ENCODE measurements around the gene TRIM39.
"Not testable (repeated sequence)": the region's sequence is repeated elsewhere in the genome, so short reads cannot be mapped to it uniquely, and the experiment has no call there.

Gene TRIM39

GRCh38 chr6:30326526-30327231, at the start of gene TRIM39:
Gene TRIM39, plus strand, starts transcription at chr6:30326927. Its CDS starts 2,391 bp downstream, at chr6:30329318.
- Histone ChIP-seq H3K9me3 (ENCODE audit: control insufficient read depth, insufficient read depth, low read length) (no peaks in the 10 kb centered on the region), H3K4me1 (ENCODE audit: control insufficient read depth, insufficient read depth, low read length) (peaks cover 33% of the 10 kb centered on the region), H3K36me3 (ENCODE audit: control insufficient read depth, insufficient read depth, low read length) (peaks cover 31% of the 10 kb centered on the region), H3K4me3 (ENCODE audit: low read depth, low read length) (peak within 1 kb of the TSS; percentile 80), H3K9ac (ENCODE audit: low read depth, low read length) (peak within 1 kb of the TSS; percentile 90), H3K27me3 (ENCODE audit: control insufficient read depth, insufficient read depth, low read length) (no peaks in the 10 kb centered on the region), H3K27ac (ENCODE audit: low read depth, low read length) (peak within 1 kb of the TSS; percentile 98)

DNA sequence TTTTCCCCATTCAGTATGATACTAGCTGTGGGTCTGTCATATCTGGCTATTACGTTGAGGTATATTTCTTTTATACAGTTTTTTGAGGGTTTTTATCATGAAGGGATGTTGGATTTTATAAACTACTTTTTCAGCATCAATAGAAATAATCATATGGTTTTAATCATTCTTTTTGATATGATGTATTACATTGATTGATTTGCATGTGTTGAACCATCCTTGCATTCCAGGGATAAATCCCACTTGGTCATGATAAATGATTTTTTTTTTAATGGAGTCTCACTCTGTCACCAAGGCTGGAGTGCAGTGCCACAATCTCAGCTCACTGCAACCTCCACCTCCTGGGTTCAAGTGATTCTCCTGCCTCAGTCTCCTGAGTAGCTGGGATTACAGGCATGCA, 45.7 kb upstream of the TRIM39 start:
- not testable (repeated sequence) for H3K4me3 ChIP-seq (ENCODE audit: low read depth, low read length); H3K27ac ChIP-seq (ENCODE audit: low read depth, low read length); H3K4me1 ChIP-seq (ENCODE audit: control insufficient read depth, insufficient read depth, low read length); H3K9ac ChIP-seq (ENCODE audit: low read depth, low read length); H3K27me3 ChIP-seq (ENCODE audit: control insufficient read depth, insufficient read depth, low read length); H3K36me3 ChIP-seq (ENCODE audit: control insufficient read depth, insufficient read depth, low read length)
- H3K9me3 ChIP-seq (ENCODE audit: control insufficient read depth, insufficient read depth, low read length) = peaks cover 79% of the 10 kb centered on the region

DNA sequence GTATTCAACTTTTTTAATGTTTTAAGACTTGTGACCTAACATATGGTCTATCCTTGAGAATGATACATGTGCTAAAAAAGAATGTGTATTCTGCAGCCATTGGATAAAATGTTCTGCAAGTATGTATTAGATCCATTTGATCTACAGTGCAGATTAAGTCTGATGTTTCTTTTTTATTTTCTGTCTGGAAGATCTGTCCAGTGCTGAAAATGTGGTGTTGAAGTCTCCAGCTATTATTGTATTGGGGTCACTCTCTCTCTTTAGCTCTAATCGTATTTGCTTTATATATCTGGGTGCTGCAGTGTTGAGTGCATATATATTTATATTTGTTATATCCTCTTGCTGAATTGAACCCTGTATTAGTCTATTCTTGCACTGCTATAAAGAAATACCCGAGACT, 44.2 kb upstream of the TRIM39 start:
- Histone ChIP-seq H3K9ac (ENCODE audit: low read depth, low read length) (no peak overlapping the region), H3K27ac (ENCODE audit: low read depth, low read length) (no peak overlapping the region), H3K4me3 (ENCODE audit: low read depth, low read length) (no peak overlapping the region), H3K27me3 (ENCODE audit: control insufficient read depth, insufficient read depth, low read length) (no peaks in the 10 kb centered on the region), H3K36me3 (ENCODE audit: control insufficient read depth, insufficient read depth, low read length) (no peaks in the 10 kb centered on the region), H3K9me3 (ENCODE audit: control insufficient read depth, insufficient read depth, low read length) (peaks cover 94% of the 10 kb centered on the region), H3K4me1 (ENCODE audit: control insufficient read depth, insufficient read depth, low read length) (no peaks in the 10 kb centered on the region)

DNA sequence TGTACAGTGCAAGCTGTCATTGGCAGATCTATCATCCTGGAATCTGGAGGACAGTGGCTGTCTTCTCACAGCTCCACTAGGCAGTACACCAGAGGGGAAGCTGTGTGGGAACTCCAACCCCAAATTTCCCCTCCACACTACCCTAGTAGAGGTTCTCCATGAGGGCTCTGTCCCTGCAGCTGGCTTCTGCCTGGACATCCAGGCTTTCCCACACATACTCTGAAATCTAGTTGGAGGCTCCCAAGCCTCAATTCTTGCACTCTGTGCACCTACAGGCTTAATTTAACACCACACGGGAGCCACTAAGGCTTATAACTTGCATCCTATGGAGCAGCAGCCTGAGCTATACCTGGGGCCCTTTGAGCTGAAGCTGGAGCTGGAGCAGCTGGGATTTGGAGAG, 43.0 kb upstream of the TRIM39 start:
- peaks cover 94% of the 10 kb centered on the region for H3K9me3 ChIP-seq (ENCODE audit: control insufficient read depth, insufficient read depth, low read length)
- no peaks in the 10 kb centered on the region for H3K27me3 ChIP-seq (ENCODE audit: control insufficient read depth, insufficient read depth, low read length)

GRCh38 chr6:30287139-30287538, 39.6 kb upstream of the TRIM39 start:
- H3K4me1 ChIP-seq (ENCODE audit: control insufficient read depth, insufficient read depth, low read length) = no peaks in the 10 kb centered on the region
- H3K27ac ChIP-seq (ENCODE audit: low read depth, low read length) = no peak overlapping the region
- H3K9ac ChIP-seq (ENCODE audit: low read depth, low read length) = no peak overlapping the region
- no peaks in the 10 kb centered on the region for H3K27me3 ChIP-seq (ENCODE audit: control insufficient read depth, insufficient read depth, low read length)
- peaks cover 36% of the 10 kb centered on the region for H3K36me3 ChIP-seq (ENCODE audit: control insufficient read depth, insufficient read depth, low read length)
- H3K9me3 ChIP-seq (ENCODE audit: control insufficient read depth, insufficient read depth, low read length) = peaks cover 96% of the 10 kb centered on the region
- no peak overlapping the region for H3K4me3 ChIP-seq (ENCODE audit: low read depth, low read length)

More for the DNA sequence above, 43.0 kb upstream of the TRIM39 start:
- peaks cover 3% of the 10 kb centered on the region for H3K36me3 ChIP-seq (ENCODE audit: control insufficient read depth, insufficient read depth, low read length)
- no peaks in the 10 kb centered on the region for H3K4me1 ChIP-seq (ENCODE audit: control insufficient read depth, insufficient read depth, low read length)
- H3K9ac ChIP-seq (ENCODE audit: low read depth, low read length) = no peak overlapping the region
- H3K4me3 ChIP-seq (ENCODE audit: low read depth, low read length) = no peak overlapping the region; the same call in 1 of the 2 replicates
- no peak overlapping the region for H3K27ac ChIP-seq (ENCODE audit: low read depth, low read length)

DNA sequence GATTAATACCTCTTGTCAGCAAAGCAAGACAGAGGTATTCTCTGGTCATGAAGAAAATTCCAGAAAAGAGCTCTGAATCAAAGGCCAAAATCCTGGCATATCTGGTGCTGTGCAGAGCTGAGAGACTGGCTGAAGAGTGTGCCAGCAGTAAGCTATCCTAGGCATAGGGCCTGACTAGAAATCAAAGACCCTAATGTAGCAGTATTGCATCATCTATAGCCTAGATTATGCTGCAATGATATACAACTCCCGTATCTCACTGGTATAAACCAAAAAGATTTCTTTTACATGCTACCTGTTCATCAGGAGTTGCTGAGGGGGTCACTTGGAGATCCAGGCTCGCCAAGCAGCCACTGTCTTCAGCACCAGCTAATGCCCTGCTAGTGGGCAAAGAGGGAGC, 30.9 kb upstream of the TRIM39 start:
- Histone ChIP-seq H3K36me3 (ENCODE audit: control insufficient read depth, insufficient read depth, low read length) (peaks cover 53% of the 10 kb centered on the region), H3K27me3 (ENCODE audit: control insufficient read depth, insufficient read depth, low read length) (no peaks in the 10 kb centered on the region), H3K9ac (ENCODE audit: low read depth, low read length) (no peak overlapping the region), H3K9me3 (ENCODE audit: control insufficient read depth, insufficient read depth, low read length) (peaks cover 33% of the 10 kb centered on the region), H3K4me3 (ENCODE audit: low read depth, low read length) (no peak overlapping the region), H3K4me1 (ENCODE audit: control insufficient read depth, insufficient read depth, low read length) (no peaks in the 10 kb centered on the region), H3K27ac (ENCODE audit: low read depth, low read length) (no peak overlapping the region)

- H3K4me3 ChIP-seq (ENCODE audit: low read depth, low read length) = no peak overlapping the region
- H3K9me3 ChIP-seq (ENCODE audit: control insufficient read depth, insufficient read depth, low read length) = peaks cover 43% of the 10 kb centered on the region
- H3K36me3 ChIP-seq (ENCODE audit: control insufficient read depth, insufficient read depth, low read length) = peaks cover 40% of the 10 kb centered on the region
- H3K27ac ChIP-seq (ENCODE audit: low read depth, low read length) = no peak overlapping the region
- H3K9ac ChIP-seq (ENCODE audit: low read depth, low read length) = no peak overlapping the region
- no peaks in the 10 kb centered on the region for H3K27me3 ChIP-seq (ENCODE audit: control insufficient read depth, insufficient read depth, low read length)
- no peaks in the 10 kb centered on the region for H3K4me1 ChIP-seq (ENCODE audit: control insufficient read depth, insufficient read depth, low read length)
These were observed 22.7 kb upstream of the TRIM39 start for GRCh38 chr6:30304002-30304401.

- Histone ChIP-seq H3K27ac (ENCODE audit: low read depth, low read length) (no peak overlapping the region), H3K9ac (ENCODE audit: low read depth, low read length) (no peak overlapping the region), H3K9me3 (ENCODE audit: control insufficient read depth, insufficient read depth, low read length) (no peaks in the 10 kb centered on the region), H3K4me3 (ENCODE audit: low read depth, low read length) (no peak overlapping the region), H3K4me1 (ENCODE audit: control insufficient read depth, insufficient read depth, low read length) (no peaks in the 10 kb centered on the region), H3K36me3 (ENCODE audit: control insufficient read depth, insufficient read depth, low read length) (peaks cover 56% of the 10 kb centered on the region), H3K27me3 (ENCODE audit: control insufficient read depth, insufficient read depth, low read length) (no peaks in the 10 kb centered on the region)
These were observed 15.6 kb upstream of the TRIM39 start for GRCh38 chr6:30311101-30311500.

DNA sequence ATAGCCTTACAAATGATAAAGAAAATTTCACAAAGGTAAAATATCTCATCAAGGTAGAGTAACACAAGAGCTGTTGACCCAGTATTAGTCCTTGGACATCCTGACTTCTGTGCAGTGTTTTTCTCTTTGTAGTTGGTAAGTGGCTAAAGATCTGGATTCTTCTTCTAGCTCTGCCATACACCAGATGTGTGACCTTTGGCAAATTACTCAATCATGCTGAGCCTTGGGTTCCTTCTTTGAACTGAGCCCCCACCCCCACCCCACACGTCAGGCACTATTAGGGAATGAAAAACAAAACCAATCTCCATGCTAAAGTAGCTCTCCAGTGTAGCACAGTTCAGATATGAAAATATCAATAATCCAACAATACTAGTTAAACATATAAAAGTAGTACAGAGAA, 15.1 kb upstream of the TRIM39 start:
- Histone ChIP-seq H3K36me3 (ENCODE audit: control insufficient read depth, insufficient read depth, low read length) (peaks cover 60% of the 10 kb centered on the region), H3K4me1 (ENCODE audit: control insufficient read depth, insufficient read depth, low read length) (no peaks in the 10 kb centered on the region), H3K4me3 (ENCODE audit: low read depth, low read length) (no peak overlapping the region), H3K9ac (ENCODE audit: low read depth, low read length) (no peak overlapping the region), H3K27me3 (ENCODE audit: control insufficient read depth, insufficient read depth, low read length) (no peaks in the 10 kb centered on the region), H3K9me3 (ENCODE audit: control insufficient read depth, insufficient read depth, low read length) (no peaks in the 10 kb centered on the region), H3K27ac (ENCODE audit: low read depth, low read length) (no peak overlapping the region)

DNA sequence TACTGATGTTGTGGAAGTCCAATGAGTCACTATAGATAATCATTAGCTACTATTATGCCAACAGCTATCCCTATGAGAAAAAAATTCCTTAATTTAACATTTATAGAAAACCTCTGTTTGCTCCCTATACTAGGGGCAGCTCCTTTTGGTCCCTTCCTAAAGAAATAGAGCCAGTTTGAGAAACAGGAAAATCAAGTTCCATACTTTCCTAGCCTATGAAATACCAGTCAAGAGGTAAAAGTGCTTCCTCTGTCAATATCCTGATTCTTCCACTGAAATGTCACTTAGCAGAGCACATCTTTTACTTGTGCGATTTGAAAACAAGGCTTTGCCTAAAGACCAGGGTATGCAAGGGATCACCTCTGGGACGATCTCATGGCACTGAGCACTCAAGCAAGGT, 14.5 kb upstream of the TRIM39 start:
- Histone ChIP-seq H3K27ac (ENCODE audit: low read depth, low read length) (no peak overlapping the region), H3K9ac (ENCODE audit: low read depth, low read length) (no peak overlapping the region), H3K4me3 (ENCODE audit: low read depth, low read length) (no peak overlapping the region), H3K27me3 (ENCODE audit: control insufficient read depth, insufficient read depth, low read length) (no peaks in the 10 kb centered on the region), H3K36me3 (ENCODE audit: control insufficient read depth, insufficient read depth, low read length) (peaks cover 59% of the 10 kb centered on the region), H3K4me1 (ENCODE audit: control insufficient read depth, insufficient read depth, low read length) (peaks cover 2% of the 10 kb centered on the region), H3K9me3 (ENCODE audit: control insufficient read depth, insufficient read depth, low read length) (no peaks in the 10 kb centered on the region)

GRCh38 chr6:30312676-30313321, 13.9 kb upstream of the TRIM39 start:
- Histone ChIP-seq H3K4me3 (ENCODE audit: low read depth, low read length) (no peak overlapping the region), H3K27me3 (ENCODE audit: control insufficient read depth, insufficient read depth, low read length) (no peaks in the 10 kb centered on the region), H3K9ac (ENCODE audit: low read depth, low read length) (no peak overlapping the region), H3K9me3 (ENCODE audit: control insufficient read depth, insufficient read depth, low read length) (no peaks in the 10 kb centered on the region), H3K36me3 (ENCODE audit: control insufficient read depth, insufficient read depth, low read length) (peaks cover 58% of the 10 kb centered on the region), H3K27ac (ENCODE audit: low read depth, low read length) (no peak overlapping the region), H3K4me1 (ENCODE audit: control insufficient read depth, insufficient read depth, low read length) (peaks cover 7% of the 10 kb centered on the region)
